GM12878 (cell line): ENCODE data around the gene SPCS3. TPM values are rescaled to one million over a fixed set of nuclear protein-coding genes. Genes with fewer than 3 reads are reported as not detected.

ENCODE experiments used
- ATAC-seq: fragments of 200-7000 bp; cut with Tn5 transposase; 3 replicates; pipeline ENCODE4 v1.9.1; 2020; ENCODE audit warnings: mild to moderate bottlenecking, moderate library complexity
- BruUV-seq: library from RNA; stranded (reverse); fragments of 400-500 nt; replicated peaks from 2 replicates; lab custom pipeline; 2021; lab: Mats Ljungman, UMichigan
- CTCF ChIA-PET: fragments of 300-600 bp; sonication (Branson Sonifier 250); formaldehyde crosslinking; extraction: SDS; loops from one replicate; lab custom pipeline; 2021; ENCODE audit warnings: inconsistent platforms; lab: Yijun Ruan, JAX
- POLR2A ChIA-PET: fragments of 350-600 bp; formaldehyde crosslinking; extraction: SDS; loops from one replicate; lab custom pipeline; 2021; ENCODE audit warnings: inconsistent platforms; lab: Charles Lee
- RAD21 ChIA-PET: fragments of 300-600 bp; sonication (Branson Sonifier 250); formaldehyde crosslinking; loops from one replicate; lab custom pipeline; 2023; ENCODE audit warnings: antibody characterized with exemption; ENCODE audit not compliant: unreplicated experiment; lab: Charles Lee
- SMC1A ChIA-PET: fragments of 300-600 bp; sonication (Branson Sonifier 250); formaldehyde crosslinking; loops from one replicate; lab custom pipeline; 2023; ENCODE audit not compliant: unreplicated experiment, uncharacterized antibody; lab: Charles Lee
- DNase-seq: peaks from one replicate; pipeline ENCODE4 v3.0.0-alpha.2; 2011; ENCODE audit warnings: low read depth, low spot score
- FAIRE-seq: peaks from 3 replicates; lab custom pipeline; 2011; peaks lifted over from hg19 to GRCh38; lab: Jason Lieb, UNC
- H2AFZ ChIP-seq: 2 replicates; pipeline ENCODE4 v1.6.0; 2011; ENCODE audit warnings: low read depth, low read length, control low read depth; ENCODE audit not compliant: control insufficient read depth
- H3K27ac ChIP-seq: 2 replicates; pipeline ENCODE4 v1.5.1; 2011; ENCODE audit warnings: control low read depth; ENCODE audit not compliant: control insufficient read depth, insufficient read depth
- H3K27me3 ChIP-seq, 2 experiments: replicated peaks in 1 of 2; 2 replicates each; pipeline versions ENCODE4 v1.6.0 to v1.6.1; 2011; ENCODE audit warnings: low read length in 1 of 2; ENCODE audit not compliant: control insufficient read depth in 2 of 2, insufficient read depth in 2 of 2
- H3K36me3 ChIP-seq, 2 experiments: 2 replicates each; pipeline ENCODE4 v1.5.1; 2011; ENCODE audit warnings: low read length in 1 of 2; ENCODE audit not compliant: control insufficient read depth in 2 of 2, insufficient read depth in 2 of 2
- H3K4me1 ChIP-seq: 2 replicates; pipeline ENCODE4 v1.6.1; 2011; ENCODE audit warnings: mild to moderate bottlenecking, low read length, moderate library complexity, mixed read lengths; ENCODE audit not compliant: control insufficient read depth, insufficient read depth
- H3K4me2 ChIP-seq: 2 replicates; pipeline ENCODE4 v1.6.0; 2011; ENCODE audit warnings: control low read depth; ENCODE audit not compliant: control insufficient read depth, insufficient read depth
- H3K4me3 ChIP-seq: fragments of 200-600 bp; sonication (generic); 2 replicates; pipeline ENCODE4 v1.5.1; 2016
- H3K79me2 ChIP-seq: 2 replicates; pipeline ENCODE4 v1.6.0; 2011; ENCODE audit warnings: low read length; ENCODE audit not compliant: control insufficient read depth, insufficient read depth
- H3K9ac ChIP-seq: 2 replicates; pipeline ENCODE4 v1.8.0; 2011; ENCODE audit warnings: low read length, control low read depth, mixed read lengths; ENCODE audit not compliant: control insufficient read depth, insufficient read depth
- H3K9me3 ChIP-seq: replicated peaks from 3 replicates; pipeline ENCODE4 v1.5.1; 2011; ENCODE audit warnings: mild to moderate bottlenecking, low read length; ENCODE audit not compliant: control insufficient read depth, insufficient read depth
- H4K20me1 ChIP-seq: 2 replicates; pipeline ENCODE4 v1.6.0; 2011; ENCODE audit not compliant: control insufficient read depth, insufficient read depth
- BCLAF1 ChIP-seq: fragments of 450-650 bp; IDR thresholded peaks from 2 replicates; pipeline ENCODE4 v1.6.1; 2017; ENCODE audit warnings: antibody characterized with exemption, mild to moderate bottlenecking, moderate library complexity
- EGR1 ChIP-seq, 2 experiments: IDR thresholded peaks; 1 replicate in 1 of 2; 2 replicates in 1 of 2; pipeline ENCODE4 v1.6.1; 2011 to 2012; ENCODE audit warnings: low read depth in 2 of 2, low read length in 2 of 2, borderline replicate concordance in 1 of 2, mild to moderate bottlenecking in 1 of 2, moderate library complexity in 1 of 2
- ELK1 ChIP-seq: IDR thresholded peaks from 2 replicates; pipeline ENCODE4 v1.6.1; 2012; ENCODE audit warnings: low read depth, low read length, improper control_type of control experiment
- HCFC1 ChIP-seq: fragments of 150-350 bp; IDR thresholded peaks from 2 replicates; pipeline ENCODE4 v1.6.1; 2014; ENCODE audit warnings: low read length
- HDAC2 ChIP-seq: fragments of 200-600 bp; sonication (generic); IDR thresholded peaks from 2 replicates; pipeline ENCODE4 v1.6.1; 2017
- HDGF ChIP-seq: fragments of 450-650 bp; IDR thresholded peaks from 2 replicates; pipeline ENCODE4 v1.6.1; 2016; ENCODE audit warnings: antibody characterized with exemption
- MEF2B ChIP-seq: fragments of 450-650 bp; IDR thresholded peaks from 2 replicates; pipeline ENCODE4 v1.6.1; 2018; ENCODE audit warnings: mild to moderate bottlenecking, moderate library complexity; ENCODE audit not compliant: partially characterized antibody, poor library complexity, severe bottlenecking
- MYB ChIP-seq: fragments of 150-350 bp; IDR thresholded peaks from 2 replicates; pipeline ENCODE4 v1.6.1; 2014; ENCODE audit warnings: mild to moderate bottlenecking, low read depth, low read length, borderline replicate concordance
- RAD21 ChIP-seq: IDR thresholded peaks from 2 replicates; pipeline ENCODE4 v1.6.1; 2011; ENCODE audit warnings: mild to moderate bottlenecking, low read depth, low read length, moderate library complexity; ENCODE audit not compliant: insufficient read depth
- TAF1 ChIP-seq: IDR thresholded peaks from 2 replicates; pipeline ENCODE4 v1.6.1; 2011; ENCODE audit warnings: mild to moderate bottlenecking, low read depth, low read length, borderline replicate concordance
- USF1 ChIP-seq: IDR thresholded peaks from 2 replicates; pipeline ENCODE4 v1.6.1; 2011; ENCODE audit warnings: borderline replicate concordance, low read depth, mild to moderate bottlenecking, moderate library complexity, mixed read lengths, low read length; ENCODE audit not compliant: insufficient read depth; ENCODE audit errors: extremely low read length
- WRNIP1 ChIP-seq: IDR thresholded peaks from 2 replicates; pipeline ENCODE4 v1.6.1; 2011; ENCODE audit warnings: low read depth, low read length, improper control_type of control experiment, borderline replicate concordance
- YBX1 ChIP-seq: fragments of 450-650 bp; IDR thresholded peaks from 2 replicates; pipeline ENCODE4 v1.6.1; 2016; ENCODE audit warnings: antibody characterized with exemption
- ZSCAN29 ChIP-seq: fragments of 450-650 bp; IDR thresholded peaks from 2 replicates; pipeline ENCODE4 v1.6.1; 2017; ENCODE audit warnings: mild to moderate bottlenecking, moderate library complexity
- WGBS: methylation state at CpG from one replicate; pipeline ENCODE4 v1.1.6; 2016; ENCODE audit warnings: low lambda C conversion rate; ENCODE audit not compliant: insufficient replicate concordance, insufficient coverage; ENCODE audit errors: missing lambda C conversion rate; 5-methylcytosine and 5-hydroxymethylcytosine counted together
- in situ Hi-C: fragments of 300-500 bp; cut with MboI; formaldehyde crosslinking; loops from 9 replicates; pipeline ENCODE4 v1.14.3; 2018; ENCODE audit warnings: mixed read lengths
- intact Hi-C: fragments of 100-400 bp; cut with micrococcal nuclease; formaldehyde crosslinking; loops from one replicate; pipeline ENCODE4 v1.14.2; 2022; ENCODE audit not compliant: unreplicated experiment
- polyA plus RNA-seq, 11 experiments: library from polyadenylated mRNA; depleted of rRNA in 4 of 11; unstranded in 6 of 11; stranded (reverse) in 5 of 11; fragments of >200 nt; fragmentation: Nextera tagmentation in 4 of 11; fragmentation: Illumina TruSeq in 1 of 11; extraction: Ambion mirVana in 4 of 11; extraction: Trizol in 1 of 11; gene quantifications; 1 replicate in 1 of 11; 2 replicates in 10 of 11; pipeline versions ENCODE4 v1.2.1 to v1.2.3, GENCODE V29; 2011 to 2016; ENCODE audit warnings: inconsistent platforms in 2 of 11, missing spikeins in 2 of 11, low read depth in 1 of 11
- total RNA-seq, 4 experiments: library from RNA; depleted of rRNA in 3 of 4; stranded (reverse); fragments of >200 nt in 3 of 4; fragmentation: Illumina TruSeq in 1 of 4; extraction: Trizol in 1 of 4; gene quantifications; 2 replicates each; pipeline versions ENCODE4 v1.2.1 to v1.2.3, GENCODE V29; 2013 to 2021

SPCS3 gene
- total and polyA plus RNA-seq, 10 of the 15 experiments (the other 5 are each of a cell fraction or from before 2014, with no cell fraction given) = 50.0 to 151 (median 76.4) TPM

GRCh38 chr4:176288020-176288419 lies 31.7 kb upstream of the SPCS3 start (continued):
- no peak for TF ChIP-seq HCFC1
- no peak for TF ChIP-seq RAD21
- no peak for TF ChIP-seq MEF2B

- Histone ChIP-seq H2AFZ (no peak overlapping the region), H3K27me3 (0 out of 4 replicates have a peak, but pooled peaks cover 0 to 3% of the 10 kb centered on the region in 2 experiments), H3K9me3 (no peaks in the 10 kb centered on the region), H3K27ac (no peak overlapping the region), H3K4me3 (no peak overlapping the region), H4K20me1 (no peaks in the 10 kb centered on the region), H3K79me2 (no peaks in the 10 kb centered on the region), H3K36me3 (no peaks in the 10 kb centered on the region), H3K4me2 (no peak overlapping the region), H3K9ac (no peak overlapping the region), H3K4me1 (no peaks in the 10 kb centered on the region)
- DNase-seq = no peak
- CTCF ChIA-PET = interaction anchor here (1.5 kb wide), 1 partner anchor 16 kb away, joined by 3 read pairs; no protein-coding TSS in a partner anchor
- POLR2A ChIA-PET = no interaction called here
- no peak for FAIRE-seq
- WGBS = 30% methylated on average over 6 of the region's 6 CpGs
- intact Hi-C loops (no loop called here), in situ Hi-C loops (no loop called here)
- no TSS peak for BruUV-seq
- no peak for ATAC-seq
- SMC1A ChIA-PET = interaction anchor here (1.0 kb wide), 1 partner anchor 11 kb away, joined by 3 read pairs; no protein-coding TSS in a partner anchor
- RAD21 ChIA-PET = no interaction called here
- no peak for TF ChIP-seq ELK1
- no peak for TF ChIP-seq HDAC2
- no peak for TF ChIP-seq USF1
- no peak for TF ChIP-seq BCLAF1
- no peak for TF ChIP-seq HDGF
- no peak for TF ChIP-seq MYB
- TF ChIP-seq EGR1 (IDR thresholded peaks at IDR 0.05; ENCODE audit: borderline replicate concordance in 1 of 2, low read depth in 2 of 2, low read length in 2 of 2) = no peak
- no peak for TF ChIP-seq TAF1
- no peak for TF ChIP-seq ZSCAN29
- TF ChIP-seq YBX1 = no peak
- TF ChIP-seq WRNIP1 = no peak
Observed at GRCh38 chr4:176289561-176289960, 30.2 kb upstream of the SPCS3 start.
